H1 (cell line): ENCODE results near the gene FBXO30.

Experiments used
- GABPA ChIP-seq: IDR thresholded peaks from 2 replicates; pipeline ENCODE4 v1.6.1; 2011; ENCODE audit warnings: mild to moderate bottlenecking, low read length, moderate library complexity, borderline replicate concordance; ENCODE audit not compliant: insufficient read depth
- POLR2A ChIP-seq, 2 experiments: IDR thresholded peaks; 1 replicate in 1 of 2; 2 replicates in 1 of 2; pipeline ENCODE4 v1.6.1; 2011; ENCODE audit warnings: low read depth in 2 of 2, low read length in 2 of 2, mild to moderate bottlenecking in 2 of 2; ENCODE audit errors: control extremely low read depth in 1 of 2
- POLR2AphosphoS5 ChIP-seq: IDR thresholded peaks from 2 replicates; pipeline ENCODE4 v1.6.1; 2011; ENCODE audit warnings: low read depth, low read length
- TCF12 ChIP-seq: IDR thresholded peaks from 2 replicates; pipeline ENCODE4 v1.6.1; 2011; ENCODE audit warnings: low read depth, mild to moderate bottlenecking, low read length
- TF ChIP-seq, protein P1 (sequence below), 3 experiments: IDR thresholded peaks; 1 replicate in 2 of 3; 2 replicates in 1 of 3; pipeline versions ENCODE4 v1.5.1 to v1.6.1; 2011; ENCODE audit warnings: low read length in 3 of 3, mild to moderate bottlenecking in 3 of 3, inconsistent platforms in 2 of 3, low read depth in 1 of 3, moderate library complexity in 1 of 3; ENCODE audit not compliant: insufficient read depth in 1 of 3; ENCODE audit errors: control extremely low read depth in 1 of 3

DNA sequence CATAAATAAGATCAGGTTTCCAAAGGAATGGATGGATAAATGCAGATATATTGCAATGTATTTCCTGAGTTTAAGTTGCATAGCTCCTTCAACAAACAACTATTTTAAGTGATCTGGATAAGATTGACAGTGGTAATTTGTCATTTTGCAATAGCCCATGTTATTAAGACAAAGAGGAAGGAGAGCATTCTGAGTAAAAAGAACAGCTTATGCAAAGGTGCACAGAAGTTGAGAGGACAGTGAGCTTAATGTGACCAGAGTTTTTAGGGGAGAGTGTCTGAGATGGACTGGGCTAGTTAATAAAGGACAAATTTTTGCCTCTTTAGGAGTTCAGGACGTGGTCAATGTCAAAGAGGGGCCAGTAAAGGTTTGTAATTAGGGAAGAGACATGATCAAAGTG, 48.8 kb upstream of the FBXO30 start:
- TF ChIP-seq, protein P1, sequence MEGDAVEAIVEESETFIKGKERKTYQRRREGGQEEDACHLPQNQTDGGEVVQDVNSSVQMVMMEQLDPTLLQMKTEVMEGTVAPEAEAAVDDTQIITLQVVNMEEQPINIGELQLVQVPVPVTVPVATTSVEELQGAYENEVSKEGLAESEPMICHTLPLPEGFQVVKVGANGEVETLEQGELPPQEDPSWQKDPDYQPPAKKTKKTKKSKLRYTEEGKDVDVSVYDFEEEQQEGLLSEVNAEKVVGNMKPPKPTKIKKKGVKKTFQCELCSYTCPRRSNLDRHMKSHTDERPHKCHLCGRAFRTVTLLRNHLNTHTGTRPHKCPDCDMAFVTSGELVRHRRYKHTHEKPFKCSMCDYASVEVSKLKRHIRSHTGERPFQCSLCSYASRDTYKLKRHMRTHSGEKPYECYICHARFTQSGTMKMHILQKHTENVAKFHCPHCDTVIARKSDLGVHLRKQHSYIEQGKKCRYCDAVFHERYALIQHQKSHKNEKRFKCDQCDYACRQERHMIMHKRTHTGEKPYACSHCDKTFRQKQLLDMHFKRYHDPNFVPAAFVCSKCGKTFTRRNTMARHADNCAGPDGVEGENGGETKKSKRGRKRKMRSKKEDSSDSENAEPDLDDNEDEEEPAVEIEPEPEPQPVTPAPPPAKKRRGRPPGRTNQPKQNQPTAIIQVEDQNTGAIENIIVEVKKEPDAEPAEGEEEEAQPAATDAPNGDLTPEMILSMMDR (IDR thresholded peaks at IDR 0.05; ENCODE audit: control extremely low read depth in 1 of 3, insufficient read depth in 1 of 3, low read depth in 1 of 3, low read length in 3 of 3) = no peak
- TF ChIP-seq POLR2AphosphoS5 (no peak), POLR2A (IDR thresholded peaks at IDR 0.05; ENCODE audit: control extremely low read depth in 1 of 2, low read depth in 2 of 2, low read length in 2 of 2) (no peak), TCF12 (no peak), GABPA (no peak)
